ENCODE measurements around the gene ISM2. TPM values are rescaled to one million over a fixed set of nuclear protein-coding genes. Genes with fewer than 3 reads are reported as not detected.

Gene ISM2
- total RNA-seq, 1 experiment from 2014 or later: 13.3 TPM

DNA sequence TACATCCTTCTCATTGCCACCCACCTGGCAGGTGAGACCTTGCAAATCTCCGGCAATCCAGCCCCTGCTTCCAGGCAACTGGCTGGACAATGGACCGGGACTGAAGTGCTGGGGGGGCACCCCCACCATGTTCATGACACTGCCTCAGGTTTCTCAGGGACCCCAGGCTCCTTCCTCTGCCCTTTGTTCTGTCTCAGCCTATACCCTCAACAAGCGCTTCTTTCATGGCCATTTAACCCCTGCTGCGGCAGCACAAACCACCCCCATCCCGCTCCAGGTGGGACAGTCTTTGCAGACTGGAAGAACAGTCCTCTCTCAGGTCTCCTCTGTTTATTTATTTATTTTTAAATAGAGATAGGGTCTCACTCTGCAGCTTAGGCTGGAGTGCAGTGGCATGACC is 7.6 kb downstream of the ISM2 start:
- H3K9me3 ChIP-seq: no peaks in the 10 kb centered on the region
- BruUV-seq (replicated peaks): no TSS peak
- intact Hi-C loops (cut with micrococcal nuclease; ENCODE audit: unreplicated experiment): no loop called here
- Mint-ChIP-seq H3K27me3 (ENCODE audit: insufficient read depth, unreplicated experiment) (no peaks in the 10 kb centered on the region), H3K4me1 (ENCODE audit: low read depth, unreplicated experiment) (no peaks in the 10 kb centered on the region), H3K27ac (ENCODE audit: unreplicated experiment) (no peak overlapping the region), H3K4me3 (ENCODE audit: unreplicated experiment) (no peak overlapping the region), H3K36me3 (ENCODE audit: insufficient read depth, unreplicated experiment) (no peaks in the 10 kb centered on the region), H3K9me3 (ENCODE audit: unreplicated experiment) (no peaks in the 10 kb centered on the region)
- DNase-seq: peak in 1 of 2 experiments; percentile 20
- ChIA-PET POLR2A (no interaction called here), CTCF (no interaction called here)
- no peaks in the 10 kb centered on the region for H3K36me3 ChIP-seq (ENCODE audit: control insufficient read depth, insufficient read depth, low read length)
- no peaks in the 10 kb centered on the region for H3K4me1 ChIP-seq
- H3K4me3 ChIP-seq (ENCODE audit: low read depth, low read length): no peak overlapping the region
- H3K27me3 ChIP-seq (replicated peaks; ENCODE audit: control insufficient read depth, insufficient read depth, low read length): no peaks in the 10 kb centered on the region
- TF ChIP-seq, protein P1, sequence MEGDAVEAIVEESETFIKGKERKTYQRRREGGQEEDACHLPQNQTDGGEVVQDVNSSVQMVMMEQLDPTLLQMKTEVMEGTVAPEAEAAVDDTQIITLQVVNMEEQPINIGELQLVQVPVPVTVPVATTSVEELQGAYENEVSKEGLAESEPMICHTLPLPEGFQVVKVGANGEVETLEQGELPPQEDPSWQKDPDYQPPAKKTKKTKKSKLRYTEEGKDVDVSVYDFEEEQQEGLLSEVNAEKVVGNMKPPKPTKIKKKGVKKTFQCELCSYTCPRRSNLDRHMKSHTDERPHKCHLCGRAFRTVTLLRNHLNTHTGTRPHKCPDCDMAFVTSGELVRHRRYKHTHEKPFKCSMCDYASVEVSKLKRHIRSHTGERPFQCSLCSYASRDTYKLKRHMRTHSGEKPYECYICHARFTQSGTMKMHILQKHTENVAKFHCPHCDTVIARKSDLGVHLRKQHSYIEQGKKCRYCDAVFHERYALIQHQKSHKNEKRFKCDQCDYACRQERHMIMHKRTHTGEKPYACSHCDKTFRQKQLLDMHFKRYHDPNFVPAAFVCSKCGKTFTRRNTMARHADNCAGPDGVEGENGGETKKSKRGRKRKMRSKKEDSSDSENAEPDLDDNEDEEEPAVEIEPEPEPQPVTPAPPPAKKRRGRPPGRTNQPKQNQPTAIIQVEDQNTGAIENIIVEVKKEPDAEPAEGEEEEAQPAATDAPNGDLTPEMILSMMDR (IDR thresholded peaks at IDR 0.05; ENCODE audit: insufficient read depth in 1 of 2, low read depth in 1 of 2, low read length in 1 of 2, severe bottlenecking in 1 of 2, unreplicated experiment in 1 of 2): no peak

DNA sequence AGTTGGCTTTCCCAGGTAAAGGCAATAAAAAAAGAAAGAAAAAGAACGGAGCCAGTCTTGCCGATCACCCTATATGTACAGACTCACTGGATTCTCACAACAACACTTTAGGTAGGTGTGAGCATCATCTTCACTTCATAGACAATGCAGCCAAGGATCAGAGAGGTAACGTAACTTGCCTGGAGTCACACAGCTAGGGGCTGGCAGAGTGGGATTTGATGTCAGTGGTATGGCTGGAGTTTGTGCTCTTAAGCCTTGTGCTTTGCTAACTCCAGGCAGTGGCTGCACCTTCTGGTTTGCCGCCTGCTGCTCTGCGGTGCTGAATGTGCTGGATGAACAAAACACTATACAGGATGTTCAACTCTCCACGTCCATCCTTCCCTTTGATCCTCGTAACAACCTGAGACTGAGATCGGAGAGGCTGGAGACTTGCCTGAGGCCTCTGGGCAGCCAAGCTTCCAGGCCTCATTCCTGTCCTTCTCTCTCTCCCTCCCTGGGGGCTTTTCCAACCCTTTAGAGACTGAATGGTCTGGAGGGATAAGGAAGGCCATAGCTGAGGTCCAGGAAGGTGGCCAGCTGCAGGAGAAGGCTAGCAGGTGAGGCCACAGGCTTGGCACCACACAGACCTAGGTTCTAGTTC is 8.1 kb downstream of the ISM2 start:
- Mint-ChIP-seq H3K4me3 (ENCODE audit: unreplicated experiment) (no peak overlapping the region), H3K4me1 (ENCODE audit: low read depth, unreplicated experiment) (no peaks in the 10 kb centered on the region), H3K9me3 (ENCODE audit: unreplicated experiment) (no peaks in the 10 kb centered on the region), H3K36me3 (ENCODE audit: insufficient read depth, unreplicated experiment) (no peaks in the 10 kb centered on the region), H3K27ac (ENCODE audit: unreplicated experiment) (no peak overlapping the region), H3K27me3 (ENCODE audit: insufficient read depth, unreplicated experiment) (no peaks in the 10 kb centered on the region)
- ChIA-PET POLR2A (no interaction called here), CTCF (no interaction called here)
- intact Hi-C loops (cut with micrococcal nuclease; ENCODE audit: unreplicated experiment): no loop called here
- H3K9me3 ChIP-seq: no peaks in the 10 kb centered on the region
- H3K4me3 ChIP-seq (ENCODE audit: low read depth, low read length): no peak overlapping the region
- H3K4me1 ChIP-seq: no peaks in the 10 kb centered on the region
- BruUV-seq (replicated peaks): no TSS peak
- TF ChIP-seq, protein P1 (IDR thresholded peaks at IDR 0.05; ENCODE audit: insufficient read depth in 1 of 2, low read depth in 1 of 2, low read length in 1 of 2, severe bottlenecking in 1 of 2, unreplicated experiment in 1 of 2): no peak
- H3K27me3 ChIP-seq (replicated peaks; ENCODE audit: control insufficient read depth, insufficient read depth, low read length): no peaks in the 10 kb centered on the region
- DNase-seq: no peak
- no peaks in the 10 kb centered on the region for H3K36me3 ChIP-seq (ENCODE audit: control insufficient read depth, insufficient read depth, low read length)

DNA sequence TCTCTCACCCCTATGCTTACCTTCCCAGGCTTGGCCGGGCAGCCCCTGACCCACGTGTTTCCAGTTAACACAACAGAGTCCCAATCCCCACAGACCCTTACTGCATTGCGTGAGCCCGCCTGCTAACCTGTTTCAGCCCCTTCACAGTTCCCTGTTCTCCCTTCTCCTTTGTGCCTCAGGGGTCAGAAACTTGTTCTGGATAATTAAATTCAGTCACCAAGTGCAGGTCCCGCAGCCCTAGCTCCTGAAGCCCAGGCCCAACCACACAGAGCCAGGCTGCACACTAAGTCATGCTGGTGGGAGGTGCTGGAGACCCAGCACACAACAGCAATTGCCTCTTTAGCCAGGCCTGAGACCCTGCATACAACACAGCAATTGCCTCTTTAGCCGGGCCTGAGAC is 9.6 kb downstream of the ISM2 start:
- POLR2A ChIA-PET: no interaction called here
- TF ChIP-seq, protein P1 (IDR thresholded peaks at IDR 0.05; ENCODE audit: insufficient read depth in 1 of 2, low read depth in 1 of 2, low read length in 1 of 2, severe bottlenecking in 1 of 2, unreplicated experiment in 1 of 2): no peak
- no peak overlapping the region for H3K27ac Mint-ChIP-seq (ENCODE audit: unreplicated experiment)

More for the DNA sequence above, 9.6 kb downstream of the ISM2 start:
- no peaks in the 10 kb centered on the region for H3K9me3 ChIP-seq
- H3K4me1 Mint-ChIP-seq (ENCODE audit: low read depth, unreplicated experiment): no peaks in the 10 kb centered on the region
- peaks cover 5% of the 10 kb centered on the region for H3K36me3 Mint-ChIP-seq (ENCODE audit: insufficient read depth, unreplicated experiment)
- intact Hi-C loops (cut with micrococcal nuclease; ENCODE audit: unreplicated experiment): no loop called here
- no peaks in the 10 kb centered on the region for H3K4me1 ChIP-seq
- H3K27me3 ChIP-seq (replicated peaks; ENCODE audit: control insufficient read depth, insufficient read depth, low read length): no peaks in the 10 kb centered on the region
- H3K4me3 ChIP-seq (ENCODE audit: low read depth, low read length): no peak overlapping the region
- no peaks in the 10 kb centered on the region for H3K9me3 Mint-ChIP-seq (ENCODE audit: unreplicated experiment)
- H3K27me3 Mint-ChIP-seq (ENCODE audit: insufficient read depth, unreplicated experiment): no peaks in the 10 kb centered on the region
- no peaks in the 10 kb centered on the region for H3K36me3 ChIP-seq (ENCODE audit: control insufficient read depth, insufficient read depth, low read length)
- BruUV-seq (replicated peaks): no TSS peak
- CTCF ChIA-PET: no interaction called here
- H3K4me3 Mint-ChIP-seq (ENCODE audit: unreplicated experiment): no peak overlapping the region
- DNase-seq: no peak

Measured in Caco-2 (cell line).